ENCODE measurements around the gene PLSCR4.

DNA sequence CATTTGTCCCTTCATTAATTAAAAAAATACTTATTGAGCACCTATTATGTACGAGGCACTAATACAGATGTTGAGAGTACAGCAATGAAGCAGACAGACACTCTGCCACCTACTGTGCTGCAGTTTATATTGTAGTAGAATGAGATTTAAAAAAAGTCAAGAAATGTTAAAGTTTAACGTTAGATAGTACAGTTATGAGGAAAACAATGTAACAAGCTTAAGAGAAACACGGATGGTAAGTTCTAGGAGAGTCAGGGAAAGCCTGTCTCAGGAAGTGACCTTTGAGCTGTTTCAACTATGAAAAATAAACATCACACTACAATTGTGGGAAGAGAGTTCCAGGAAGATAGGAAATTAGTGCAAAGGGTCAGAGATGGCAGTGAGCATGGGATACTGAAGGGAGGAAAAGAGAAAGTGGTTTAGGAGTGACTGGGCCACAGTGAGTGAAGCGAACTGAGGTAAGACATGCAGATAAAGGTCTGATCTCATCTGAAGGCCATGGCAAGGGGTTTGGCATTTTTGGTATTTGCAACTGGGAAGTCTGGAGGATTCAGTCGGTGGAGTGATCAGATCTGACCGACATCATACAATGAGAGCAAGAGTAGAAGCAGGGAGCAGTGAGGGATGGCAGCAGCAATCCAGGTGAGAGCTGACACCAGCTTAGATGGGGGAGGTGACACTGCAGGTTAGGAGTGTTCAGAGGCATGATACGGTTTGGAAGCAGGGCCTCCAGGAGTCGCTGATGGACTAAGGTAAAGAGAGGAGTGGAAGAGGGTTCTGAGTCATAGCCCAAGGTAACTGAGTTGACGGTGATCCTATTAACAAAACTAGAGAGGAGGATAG, 28.5 kb downstream of the PLSCR4 start:
- TF ChIP-seq POLR2A (IDR thresholded peaks at IDR 0.05) (no peak), POLR2AphosphoS5 (IDR thresholded peaks at IDR 0.05; ENCODE audit: insufficient read depth in 1 of 2, low read depth in 1 of 2) (peak in 1 of 2 donors; percentile 62)
- TF ChIP-seq, protein P1, sequence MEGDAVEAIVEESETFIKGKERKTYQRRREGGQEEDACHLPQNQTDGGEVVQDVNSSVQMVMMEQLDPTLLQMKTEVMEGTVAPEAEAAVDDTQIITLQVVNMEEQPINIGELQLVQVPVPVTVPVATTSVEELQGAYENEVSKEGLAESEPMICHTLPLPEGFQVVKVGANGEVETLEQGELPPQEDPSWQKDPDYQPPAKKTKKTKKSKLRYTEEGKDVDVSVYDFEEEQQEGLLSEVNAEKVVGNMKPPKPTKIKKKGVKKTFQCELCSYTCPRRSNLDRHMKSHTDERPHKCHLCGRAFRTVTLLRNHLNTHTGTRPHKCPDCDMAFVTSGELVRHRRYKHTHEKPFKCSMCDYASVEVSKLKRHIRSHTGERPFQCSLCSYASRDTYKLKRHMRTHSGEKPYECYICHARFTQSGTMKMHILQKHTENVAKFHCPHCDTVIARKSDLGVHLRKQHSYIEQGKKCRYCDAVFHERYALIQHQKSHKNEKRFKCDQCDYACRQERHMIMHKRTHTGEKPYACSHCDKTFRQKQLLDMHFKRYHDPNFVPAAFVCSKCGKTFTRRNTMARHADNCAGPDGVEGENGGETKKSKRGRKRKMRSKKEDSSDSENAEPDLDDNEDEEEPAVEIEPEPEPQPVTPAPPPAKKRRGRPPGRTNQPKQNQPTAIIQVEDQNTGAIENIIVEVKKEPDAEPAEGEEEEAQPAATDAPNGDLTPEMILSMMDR (IDR thresholded peaks at IDR 0.05), result no peak

All from vagina (tissue), 2 donors.